ENCODE data around the gene CFAP97.

GRCh38 chr4:185149392-185149791 is 54.4 kb downstream of the CFAP97 start:
- TF ChIP-seq POLR2A (IDR thresholded peaks at IDR 0.05), result no peak
- TF ChIP-seq CTCF (IDR thresholded peaks at IDR 0.05), result no peak
- TF ChIP-seq EP300 (IDR thresholded peaks at IDR 0.05), result no peak

Measured in stomach (tissue), 4 donors.